Ishikawa (cell line): Measurements from ENCODE around the gene ITPA.

Experiments
- CEBPB ChIP-seq: IDR thresholded peaks from 2 replicates; pipeline ENCODE4 v1.6.1; 2012
- EGR1 ChIP-seq: IDR thresholded peaks from 2 replicates; pipeline ENCODE4 v1.6.1; 2012
- EP300 ChIP-seq: IDR thresholded peaks from 2 replicates; pipeline ENCODE4 v1.6.1; 2012; ENCODE audit warnings: borderline replicate concordance
- FOXM1 ChIP-seq: IDR thresholded peaks from 2 replicates; pipeline ENCODE4 v1.6.1; 2012; ENCODE audit warnings: low read depth, borderline replicate concordance
- NFIC ChIP-seq: IDR thresholded peaks from 2 replicates; pipeline ENCODE4 v1.6.1; 2012
- TAF1 ChIP-seq: IDR thresholded peaks from 2 replicates; pipeline ENCODE4 v1.6.1; 2012; ENCODE audit warnings: low read depth, mild to moderate bottlenecking
- TEAD4 ChIP-seq: IDR thresholded peaks from 2 replicates; pipeline ENCODE4 v1.6.1; 2012
- YY1 ChIP-seq: IDR thresholded peaks from 2 replicates; pipeline ENCODE4 v1.6.1; 2012; ENCODE audit warnings: low read depth
- TF ChIP-seq, protein P1 (sequence below): IDR thresholded peaks from 2 replicates; pipeline ENCODE4 v1.6.1; 2012
- TF ChIP-seq, protein P2 (sequence below): IDR thresholded peaks from 2 replicates; pipeline ENCODE4 v1.6.1; 2012; ENCODE audit warnings: low read depth, mild to moderate bottlenecking

DNA sequence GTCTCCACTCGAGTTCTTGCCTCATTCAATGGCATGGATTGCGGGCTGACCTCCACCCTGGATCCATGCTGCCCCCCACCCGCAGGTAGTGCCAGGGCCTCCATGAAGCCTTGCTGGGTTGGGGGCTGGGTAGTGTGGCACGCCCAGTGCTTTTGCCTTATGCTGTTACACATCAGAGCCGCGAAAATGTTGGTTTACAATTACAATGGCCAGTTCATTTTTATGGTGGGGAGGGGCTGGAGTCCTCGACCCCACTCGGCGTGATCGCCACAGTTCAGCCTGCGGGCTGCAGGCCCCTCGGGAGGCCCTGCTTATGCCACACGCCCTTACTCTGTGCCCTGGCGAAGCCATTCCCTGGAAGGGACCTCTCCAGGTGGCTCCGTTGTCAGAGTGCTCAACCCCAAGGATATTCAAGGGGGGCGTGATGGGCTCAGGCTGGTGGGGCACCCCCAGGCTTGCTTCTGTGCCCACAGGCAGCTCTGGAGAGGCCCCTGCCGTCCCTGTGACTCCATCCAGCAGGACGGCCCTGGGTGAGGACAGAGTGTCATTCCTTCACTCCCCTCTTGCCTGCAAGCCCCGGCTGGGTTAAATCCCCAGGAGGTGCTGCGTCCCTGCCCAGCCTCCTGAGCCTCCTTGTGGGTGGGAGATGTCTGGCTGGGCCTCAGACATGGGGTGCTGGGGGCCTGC lies 14.8 kb downstream of the ITPA start:
- TF ChIP-seq TAF1 (no peak), CEBPB (no peak), YY1 (no peak), EGR1 (no peak), FOXM1 (no peak), TEAD4 (no peak), NFIC (no peak), EP300 (no peak)
- TF ChIP-seq, protein P1, sequence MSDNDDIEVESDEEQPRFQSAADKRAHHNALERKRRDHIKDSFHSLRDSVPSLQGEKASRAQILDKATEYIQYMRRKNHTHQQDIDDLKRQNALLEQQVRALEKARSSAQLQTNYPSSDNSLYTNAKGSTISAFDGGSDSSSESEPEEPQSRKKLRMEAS, result no peak
- TF ChIP-seq, protein P2, sequence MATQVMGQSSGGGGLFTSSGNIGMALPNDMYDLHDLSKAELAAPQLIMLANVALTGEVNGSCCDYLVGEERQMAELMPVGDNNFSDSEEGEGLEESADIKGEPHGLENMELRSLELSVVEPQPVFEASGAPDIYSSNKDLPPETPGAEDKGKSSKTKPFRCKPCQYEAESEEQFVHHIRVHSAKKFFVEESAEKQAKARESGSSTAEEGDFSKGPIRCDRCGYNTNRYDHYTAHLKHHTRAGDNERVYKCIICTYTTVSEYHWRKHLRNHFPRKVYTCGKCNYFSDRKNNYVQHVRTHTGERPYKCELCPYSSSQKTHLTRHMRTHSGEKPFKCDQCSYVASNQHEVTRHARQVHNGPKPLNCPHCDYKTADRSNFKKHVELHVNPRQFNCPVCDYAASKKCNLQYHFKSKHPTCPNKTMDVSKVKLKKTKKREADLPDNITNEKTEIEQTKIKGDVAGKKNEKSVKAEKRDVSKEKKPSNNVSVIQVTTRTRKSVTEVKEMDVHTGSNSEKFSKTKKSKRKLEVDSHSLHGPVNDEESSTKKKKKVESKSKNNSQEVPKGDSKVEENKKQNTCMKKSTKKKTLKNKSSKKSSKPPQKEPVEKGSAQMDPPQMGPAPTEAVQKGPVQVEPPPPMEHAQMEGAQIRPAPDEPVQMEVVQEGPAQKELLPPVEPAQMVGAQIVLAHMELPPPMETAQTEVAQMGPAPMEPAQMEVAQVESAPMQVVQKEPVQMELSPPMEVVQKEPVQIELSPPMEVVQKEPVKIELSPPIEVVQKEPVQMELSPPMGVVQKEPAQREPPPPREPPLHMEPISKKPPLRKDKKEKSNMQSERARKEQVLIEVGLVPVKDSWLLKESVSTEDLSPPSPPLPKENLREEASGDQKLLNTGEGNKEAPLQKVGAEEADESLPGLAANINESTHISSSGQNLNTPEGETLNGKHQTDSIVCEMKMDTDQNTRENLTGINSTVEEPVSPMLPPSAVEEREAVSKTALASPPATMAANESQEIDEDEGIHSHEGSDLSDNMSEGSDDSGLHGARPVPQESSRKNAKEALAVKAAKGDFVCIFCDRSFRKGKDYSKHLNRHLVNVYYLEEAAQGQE, result no peak
